K562 (cell line): ENCODE results near the gene CYTH4.

Experiments used
- ARHGAP35 ChIP-seq: fragments of 450-650 bp; IDR thresholded peaks from 2 replicates; pipeline ENCODE4 v1.6.1; 2018; ENCODE audit not compliant: partially characterized antibody
- CTCF ChIP-seq, 3 experiments: IDR thresholded peaks in 2 of 3; conservative IDR thresholded peaks in 1 of 3; 2 replicates each; pipeline ENCODE4 v1.5.1; 2011 to 2012; ENCODE audit warnings: low read length in 3 of 3, mild to moderate bottlenecking in 3 of 3, control low read depth in 2 of 3, improper control_type of control experiment in 1 of 3, inconsistent platforms in 1 of 3, low read depth in 1 of 3, mixed read lengths in 1 of 3, moderate library complexity in 1 of 3; ENCODE audit not compliant: insufficient read depth in 2 of 3
- FOXJ3 ChIP-seq: sonication (generic); formaldehyde crosslinking; IDR thresholded peaks from 2 replicates; pipeline ENCODE4 v1.4.0; 2020; ENCODE audit warnings: mild to moderate bottlenecking, missing genetic modification reagents
- HBP1 ChIP-seq: fragments of 450-650 bp; formaldehyde crosslinking; IDR thresholded peaks from 2 replicates; pipeline ENCODE4 v1.4.0; 2022; ENCODE audit warnings: missing genetic modification characterization
- KLF16 ChIP-seq: IDR thresholded peaks from 2 replicates; pipeline ENCODE4 v1.6.1; 2016; ENCODE audit warnings: antibody characterized with exemption
- RCOR1 ChIP-seq, 2 experiments: IDR thresholded peaks; 2 replicates each; pipeline ENCODE4 v1.6.1; 2012; ENCODE audit warnings: low read depth in 2 of 2, low read length in 2 of 2, borderline replicate concordance in 1 of 2, improper control_type of control experiment in 1 of 2
- SMARCB1 ChIP-seq: IDR thresholded peaks from 2 replicates; pipeline ENCODE4 v1.6.1; 2011; ENCODE audit warnings: improper control_type of control experiment, low read depth; ENCODE audit not compliant: insufficient read length
- TAF7 ChIP-seq: fragments of 450-650 bp; IDR thresholded peaks from 2 replicates; pipeline ENCODE4 v1.6.1; 2016; ENCODE audit warnings: missing genetic modification characterization, missing compliant biosample characterization
- TARDBP ChIP-seq: fragments of 450-650 bp; IDR thresholded peaks from 2 replicates; pipeline ENCODE4 v1.6.1; 2016
- ZC3H8 ChIP-seq: fragments of 450-650 bp; IDR thresholded peaks from 2 replicates; pipeline ENCODE4 v1.6.1; 2017
- ZNF134 ChIP-seq: fragments of 250-450 bp; sonication (Bioruptor Pico); conservative IDR thresholded peaks from 2 replicates; pipeline ENCODE4 v1.4.0; 2020
- ZNF699 ChIP-seq: fragments of 250-450 bp; sonication (Bioruptor Pico); IDR thresholded peaks from 2 replicates; pipeline ENCODE4 v1.8.0; 2021; ENCODE audit warnings: mild to moderate bottlenecking, moderate library complexity; ENCODE audit not compliant: insufficient replicate concordance

GRCh38 chr22:37312549-37313183 is 30.4 kb downstream of the CYTH4 start:
- TF ChIP-seq TARDBP (no peak), FOXJ3 (CRISPR knock-in tag) (no peak), KLF16 (no peak), ARHGAP35 (no peak), RCOR1 (IDR thresholded peaks at IDR 0.05; ENCODE audit: borderline replicate concordance in 1 of 2, low read depth in 2 of 2, low read length in 2 of 2) (no peak), TAF7 (tag) (no peak), ZC3H8 (no peak), CTCF (IDR thresholded peaks at IDR 0.05 in 2 of 3, conservative IDR thresholded peaks at IDR 0.05 in 1 of 3; ENCODE audit: insufficient read depth in 2 of 3, low read depth in 1 of 3, low read length in 3 of 3) (no peak), ZNF134 (CRISPR knock-in tag) (no peak), ZNF699 (CRISPR knock-in tag) (no peak), HBP1 (CRISPR knock-in tag) (no peak), SMARCB1 (no peak)
